Fibroblast of skin of right biceps (primary cell): ENCODE measurements around the gene TMEM181.
A peak's percentile ranks its signal among the peaks of the same experiment; 100 is the strongest.
"Not testable (repeated sequence)": the region's sequence is repeated elsewhere in the genome, so short reads cannot be mapped to it uniquely, and the experiment has no call there.

Experiments used
- DNase-seq: peaks from one replicate; pipeline ENCODE4 v3.0.0-alpha.2; 2013

TMEM181 gene

GRCh38 chr6:158643836-158644230 lies 83.9 kb downstream of the TMEM181 start:
- DNase-seq = no peak

DNA sequence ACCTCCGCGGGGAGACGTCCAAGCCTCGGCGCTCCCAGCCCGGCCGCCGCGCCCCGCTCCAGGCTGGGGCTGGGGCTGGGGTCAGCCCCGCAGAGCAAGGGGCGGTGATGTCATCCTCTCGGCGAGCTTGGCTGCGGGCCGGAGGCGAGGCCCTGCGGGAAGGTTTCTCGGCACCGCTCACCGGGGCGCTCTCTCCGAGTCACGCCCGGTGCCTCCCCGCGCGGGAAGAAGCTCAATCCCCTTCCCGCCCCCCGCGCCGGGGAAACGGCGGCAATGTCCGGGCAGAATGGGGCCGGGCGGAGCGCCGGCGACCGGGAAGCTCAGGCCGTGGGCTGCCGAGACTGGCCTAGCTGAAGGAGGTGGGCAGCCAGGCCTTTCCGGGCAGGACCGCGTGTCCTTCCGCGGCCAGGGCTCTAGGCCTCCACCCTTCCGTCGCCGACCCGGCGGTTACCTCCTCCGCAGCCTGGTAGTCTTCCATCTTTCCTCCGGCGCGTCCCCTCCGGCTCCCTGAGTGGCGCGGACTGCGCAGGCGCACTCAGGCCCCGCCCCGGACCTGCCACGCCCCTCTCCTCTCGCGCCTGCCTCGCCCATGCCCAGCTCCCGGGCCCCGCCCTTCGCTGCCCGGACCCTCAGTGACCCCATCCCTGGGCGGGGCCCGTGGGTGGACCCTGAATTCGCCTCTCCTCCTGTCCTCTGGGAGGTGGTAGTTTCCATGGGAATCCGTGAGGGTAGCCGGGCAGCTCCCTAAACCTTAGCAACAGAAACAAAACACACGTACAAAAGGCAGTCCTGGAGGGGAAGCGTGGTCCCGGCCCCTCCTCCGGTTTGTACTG lies 84.6 kb downstream of the TMEM181 start, which contains the start of gene DYNLT1:
Gene DYNLT1, minus strand, starts transcription at position 513 of the 833 bp plus-strand sequence. Its CDS starts 35 bp downstream, at position 478.
- peak; percentile 91 for DNase-seq

DNA sequence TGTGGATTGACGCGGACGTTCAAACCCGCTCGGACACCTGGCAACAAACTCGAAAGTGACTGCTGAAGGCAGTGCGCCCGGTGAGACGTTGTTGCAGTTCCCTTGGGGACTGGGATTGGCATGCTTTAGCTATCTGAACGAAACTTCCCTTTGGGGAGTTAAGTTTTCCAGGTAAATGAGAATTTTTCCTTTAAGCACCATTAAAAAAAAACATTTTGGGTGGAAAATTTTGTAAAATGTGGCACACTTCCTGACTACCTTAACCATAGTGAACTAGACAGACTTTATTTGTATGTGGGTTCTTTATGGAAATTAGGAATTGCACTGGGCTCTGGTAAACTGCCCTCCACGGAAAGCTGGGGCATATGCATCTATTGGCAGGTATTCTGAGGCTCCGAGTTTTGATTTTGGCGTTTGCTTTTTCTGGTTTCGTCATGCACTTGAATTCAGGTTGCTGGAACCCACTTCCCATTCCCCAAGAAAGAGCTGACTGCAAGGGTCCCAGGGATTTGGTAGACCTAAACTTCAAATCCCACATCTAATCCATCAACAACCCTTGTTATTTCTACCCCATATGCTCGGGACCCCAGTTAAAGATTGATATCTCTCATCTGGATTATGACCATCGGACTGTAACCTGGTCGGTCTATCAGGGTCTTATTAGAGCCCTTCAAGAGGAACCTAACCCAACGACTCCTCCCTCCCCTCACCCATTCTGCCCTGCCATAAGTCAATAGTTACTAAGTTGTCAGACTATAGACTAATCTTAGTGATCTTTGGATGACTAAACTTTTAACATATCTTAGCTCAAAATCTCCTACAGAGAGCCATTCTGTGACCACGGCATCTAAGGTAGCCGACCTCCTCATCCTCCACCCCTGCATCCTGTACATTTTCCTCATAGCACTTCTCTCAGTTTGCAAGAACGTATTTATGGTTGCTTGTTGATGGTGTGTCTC lies 85.5 kb downstream of the TMEM181 start:
- DNase-seq = peak; percentile 37

- DNase-seq = peak; percentile 16
Measured at GRCh38 chr6:158646023-158646910, 86.4 kb downstream of the TMEM181 start.

GRCh38 chr6:158647501-158647900 lies 87.6 kb downstream of the TMEM181 start:
- peak; percentile 63 for DNase-seq

DNA sequence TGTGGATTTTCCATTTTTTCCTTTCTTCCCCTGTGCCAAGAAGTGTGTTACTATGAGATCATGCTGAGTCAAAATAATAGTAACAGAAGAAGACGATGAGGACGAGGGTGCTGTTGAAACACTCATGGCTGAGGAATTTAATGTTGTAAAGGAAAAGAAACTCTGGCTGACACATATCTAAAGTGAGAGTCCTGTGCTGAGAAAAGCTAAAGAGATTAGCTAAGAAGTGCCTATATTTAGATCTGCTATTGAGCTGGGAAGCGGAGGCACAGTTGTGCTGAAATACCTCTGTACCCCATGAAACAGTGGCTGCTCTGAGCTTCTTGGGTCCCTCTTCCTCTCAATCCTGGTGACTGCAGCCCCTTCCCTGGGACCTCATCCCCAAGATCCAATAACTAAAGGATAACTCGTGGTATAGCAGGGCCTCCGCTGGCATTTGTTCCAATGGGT lies 88.8 kb downstream of the TMEM181 start:
- DNase-seq = peak; percentile 95

DNA sequence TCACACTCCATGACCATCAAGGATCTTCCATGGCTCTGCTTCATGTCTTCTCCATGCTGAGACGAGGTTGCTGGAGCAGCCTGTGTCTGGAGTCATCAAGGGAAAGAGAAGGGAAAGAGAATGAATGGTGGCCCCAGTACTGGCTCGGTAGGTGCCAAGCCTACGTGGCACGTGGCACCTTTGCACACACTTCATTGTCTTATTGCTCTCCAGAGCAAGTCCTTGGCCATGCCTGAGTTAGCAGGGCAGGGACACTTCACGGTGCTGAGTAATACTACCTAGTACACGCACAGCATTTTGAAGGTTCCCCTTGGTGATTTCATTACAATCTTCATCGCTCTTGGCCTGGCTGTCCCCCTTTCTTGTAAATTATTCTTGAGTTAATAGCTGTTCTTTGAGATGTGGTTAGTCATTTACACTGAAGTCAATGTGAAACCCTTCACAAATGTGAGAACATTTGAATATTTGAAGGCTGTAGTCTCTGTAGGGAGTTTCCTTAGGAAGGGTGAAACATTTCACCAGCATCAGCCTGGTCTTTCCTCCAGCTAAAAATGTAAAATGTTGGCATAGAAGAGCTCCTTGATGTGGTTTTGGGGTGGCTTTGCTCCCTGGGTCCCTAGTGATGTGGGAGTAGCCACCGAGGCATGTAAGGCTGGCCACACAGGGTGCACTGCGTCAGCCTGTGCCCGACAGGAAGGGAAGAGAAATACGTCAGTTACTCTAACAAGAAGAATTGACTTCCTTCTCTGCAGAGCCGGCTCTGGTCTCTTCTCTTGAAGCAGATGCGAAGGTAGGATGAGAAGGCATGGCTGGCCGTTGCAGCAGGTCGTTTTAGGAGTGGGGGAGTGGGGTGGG lies 89.6 kb downstream of the TMEM181 start, which contains the start of gene SYTL3:
Gene SYTL3, plus strand, starts transcription at position 766 of the 855 bp plus-strand sequence. CDS start 13,215 bp downstream, outside the sequence.
- peak; percentile 88 for DNase-seq

- DNase-seq = not testable (repeated sequence)
Measured at GRCh38 chr6:158651981-158652737, 92.3 kb downstream of the TMEM181 start.

GRCh38 chr6:158653577-158654354 lies 93.9 kb downstream of the TMEM181 start:
- DNase-seq = peak; percentile 80

GRCh38 chr6:158654498-158654897 lies 94.6 kb downstream of the TMEM181 start:
- peak; percentile 93 for DNase-seq

DNA sequence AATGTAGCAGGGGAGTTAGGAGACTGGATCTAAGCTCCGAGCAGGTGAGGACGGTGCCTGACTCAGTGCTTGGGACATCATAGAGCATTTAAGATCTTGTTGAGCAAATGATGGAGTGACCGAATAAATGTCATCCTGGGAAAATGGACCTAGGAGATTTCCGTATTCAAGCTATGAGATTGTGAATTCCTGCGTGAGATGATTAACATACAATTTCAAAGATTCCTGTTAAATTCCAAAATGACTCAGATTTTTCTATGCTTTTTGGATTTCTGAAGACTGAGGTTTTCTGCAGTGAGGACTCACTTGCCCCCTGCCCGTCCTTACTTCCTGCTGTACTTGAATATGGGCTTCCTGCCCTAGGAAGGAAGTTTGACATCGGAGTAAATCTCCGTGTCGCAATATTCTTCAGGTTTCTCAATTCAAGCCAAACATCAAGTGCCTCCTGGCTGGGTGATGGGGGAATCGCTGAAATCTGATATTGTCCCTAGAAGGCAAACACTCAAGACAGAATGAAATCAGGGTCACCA lies 95.1 kb downstream of the TMEM181 start:
- DNase-seq = peak; percentile 87

GRCh38 chr6:158655569-158656450 lies 95.9 kb downstream of the TMEM181 start:
- DNase-seq = no peak

GRCh38 chr6:158656986-158657385 lies 97.1 kb downstream of the TMEM181 start:
- peak; percentile 47 for DNase-seq

- peak; percentile 18 for DNase-seq
Measured at GRCh38 chr6:158660333-158660754, 100.5 kb downstream of the TMEM181 start.

DNA sequence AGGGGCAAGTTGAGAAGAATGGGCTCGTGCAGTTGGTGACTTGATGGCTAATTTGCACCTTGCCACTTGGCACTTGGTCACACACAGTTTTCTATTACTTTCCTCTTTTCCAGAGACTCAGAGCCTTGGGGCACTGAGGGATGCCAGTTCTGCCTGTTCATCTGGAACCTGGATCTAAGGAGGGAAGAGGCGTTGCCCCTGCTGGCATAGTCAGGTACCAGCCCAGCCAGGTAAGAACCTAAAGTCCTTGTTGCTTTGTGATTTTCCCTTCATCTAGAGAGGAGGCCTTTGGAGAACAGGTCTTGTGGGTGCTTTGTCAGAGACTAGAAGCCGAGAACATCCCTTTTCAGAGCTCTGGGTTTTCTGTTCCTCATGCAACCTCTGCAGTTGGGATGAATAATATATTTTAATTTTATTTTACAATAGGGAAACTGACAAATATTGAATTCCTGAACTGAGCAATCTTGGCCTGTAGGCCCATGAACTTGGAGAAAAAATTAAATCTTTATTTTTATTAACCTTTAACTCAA lies 101.3 kb downstream of the TMEM181 start:
- DNase-seq = no peak

DNA sequence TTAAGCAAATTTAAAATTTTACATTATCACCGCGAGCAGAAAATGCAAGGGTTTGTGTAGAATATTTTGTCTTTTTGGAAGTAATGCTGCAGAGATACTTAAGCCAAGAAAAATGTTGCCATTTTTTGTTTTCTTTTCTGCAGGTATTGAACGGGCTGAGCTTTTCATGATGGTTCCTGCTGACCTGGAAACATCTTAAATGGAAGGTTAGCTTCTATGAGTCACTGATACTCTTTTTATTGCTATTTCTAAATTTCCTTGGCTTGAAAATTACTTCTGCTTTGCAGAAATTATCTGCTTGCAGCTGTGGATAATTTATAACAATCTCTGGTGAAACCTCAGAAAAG lies 102.7 kb downstream of the TMEM181 start:
- DNase-seq = no peak

DNA sequence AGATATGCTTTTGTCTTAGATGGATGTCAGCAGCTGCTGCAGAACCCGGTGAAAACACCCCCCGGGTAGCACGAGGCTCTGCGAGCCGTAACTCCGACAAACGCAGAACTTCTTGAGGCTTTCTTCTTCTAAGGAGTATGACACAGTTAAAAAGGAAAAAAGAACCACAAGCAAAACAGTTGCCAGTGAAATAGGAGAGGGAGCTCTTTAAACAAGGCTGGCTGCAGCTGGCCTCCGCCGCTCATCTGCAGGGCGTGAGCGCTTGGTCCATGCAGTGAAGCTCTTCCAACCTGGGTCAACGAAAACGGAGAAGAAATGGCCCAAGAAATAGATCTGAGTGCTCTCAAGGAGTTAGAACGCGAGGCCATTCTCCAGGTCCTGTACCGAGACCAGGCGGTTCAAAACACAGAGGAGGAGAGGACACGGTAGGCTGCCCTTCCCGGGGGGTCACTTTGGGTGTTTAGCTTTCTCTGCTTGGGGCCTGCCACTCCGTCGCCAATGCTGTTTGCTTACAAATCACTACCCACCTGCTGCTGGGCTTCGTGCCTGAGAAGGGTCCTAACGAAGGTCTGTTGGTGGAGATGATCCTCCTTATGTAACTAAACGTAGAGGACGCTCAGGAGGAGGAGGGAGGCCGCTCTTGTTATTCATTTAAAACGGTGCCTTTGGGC lies 103.2 kb downstream of the TMEM181 start:
- peak; percentile 43 for DNase-seq
